ENCODE results near the gene FBLIM1.

Gene FBLIM1

DNA sequence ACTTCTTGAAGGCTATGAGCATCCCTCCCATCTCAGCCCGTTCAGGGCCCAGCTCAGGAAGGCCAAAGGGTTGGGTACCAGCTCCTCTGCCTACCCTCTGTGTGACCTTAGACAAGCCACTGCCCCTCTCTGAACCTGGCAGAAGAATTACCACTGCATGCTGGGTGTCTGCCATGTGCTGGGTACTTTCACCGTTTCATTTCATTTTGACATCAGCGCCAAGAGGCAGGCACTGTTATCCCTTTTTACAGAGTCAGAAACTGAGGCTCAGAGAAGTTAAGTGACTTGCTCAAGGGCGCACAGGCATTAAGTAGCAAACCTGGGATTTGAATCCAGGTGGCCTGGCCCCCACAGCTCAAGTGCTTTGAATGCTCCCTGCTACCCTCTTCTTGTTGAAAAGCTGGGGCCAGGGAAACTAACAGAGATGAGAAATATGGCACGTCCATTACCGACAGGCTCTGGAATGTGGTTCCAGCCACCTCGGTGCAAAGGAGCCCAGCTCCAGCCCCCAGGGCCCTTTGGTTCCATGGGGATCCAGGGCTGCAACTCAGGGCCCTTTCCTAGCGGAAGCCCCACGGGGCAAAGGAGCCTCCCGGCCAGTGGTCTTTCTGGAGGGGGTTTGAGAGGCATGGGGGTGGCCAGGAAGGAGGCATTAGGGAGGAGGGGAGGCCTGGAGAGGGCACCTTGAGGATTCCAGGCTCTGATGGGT is 9.8 kb upstream of the FBLIM1 start:
- DNase-seq = no peak

DNA sequence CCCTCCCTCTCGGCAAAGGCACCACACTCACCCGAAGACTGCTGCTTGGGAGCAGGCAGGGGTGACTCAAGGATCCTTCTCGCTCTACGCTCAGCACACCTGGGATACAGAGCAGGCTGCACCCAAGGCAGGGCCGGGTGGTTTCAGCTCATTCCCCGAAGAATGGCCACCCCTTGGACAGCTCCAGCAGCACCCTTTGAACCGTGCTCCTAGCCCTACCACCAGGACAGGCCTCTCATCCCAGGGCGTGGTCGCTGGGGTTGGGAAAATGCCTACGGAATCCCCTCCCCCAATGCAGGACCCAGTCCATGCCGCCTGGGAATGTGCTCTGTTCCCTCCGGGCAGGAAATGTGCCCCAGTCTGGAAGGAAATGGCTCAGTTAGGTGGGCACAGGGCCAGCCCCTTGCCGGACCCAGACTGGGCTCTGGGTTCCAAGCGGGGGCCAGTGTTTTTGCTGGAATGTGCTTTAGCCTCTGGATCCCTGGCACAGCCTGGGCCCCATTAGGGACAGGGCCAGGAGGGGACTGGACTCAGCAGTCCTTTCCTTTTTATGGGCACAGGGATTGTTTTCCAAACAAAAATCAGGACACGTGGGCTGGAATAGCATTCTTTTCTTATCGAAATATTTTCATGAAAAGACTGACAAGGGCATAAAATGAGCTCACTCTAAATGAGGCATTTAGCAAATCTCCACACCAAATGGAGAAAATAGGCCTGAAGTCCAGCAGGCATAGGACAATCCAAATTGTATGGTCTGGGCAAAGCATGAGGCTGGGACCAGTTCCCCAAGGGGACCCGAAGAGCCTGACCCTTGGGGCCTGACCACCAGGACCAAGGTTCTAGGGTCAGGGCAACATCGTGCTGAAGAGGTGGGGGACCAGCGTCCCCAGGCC is 8.9 kb upstream of the FBLIM1 start:
- peak; percentile 70 for DNase-seq

DNA sequence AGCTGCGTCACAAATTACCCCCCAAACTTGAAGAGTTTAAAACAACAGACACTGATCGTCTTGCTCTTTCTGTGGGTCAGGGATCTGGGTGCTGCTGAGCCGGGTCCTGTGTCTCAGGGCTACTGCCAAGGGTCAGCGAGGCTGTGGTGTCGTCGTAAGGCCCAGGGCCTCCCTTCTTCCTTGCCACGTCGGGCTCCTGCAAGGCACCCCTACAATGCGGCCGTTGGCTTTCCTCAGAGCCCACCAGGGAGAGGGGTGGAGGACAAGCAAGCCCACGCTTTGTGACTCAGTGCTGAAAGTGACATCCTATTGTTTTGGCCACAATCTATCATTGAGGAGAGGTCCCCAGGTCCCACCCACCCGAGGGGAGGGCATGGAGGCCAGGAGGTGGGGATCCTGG is 7.7 kb upstream of the FBLIM1 start:
- DNase-seq = no peak

DNA sequence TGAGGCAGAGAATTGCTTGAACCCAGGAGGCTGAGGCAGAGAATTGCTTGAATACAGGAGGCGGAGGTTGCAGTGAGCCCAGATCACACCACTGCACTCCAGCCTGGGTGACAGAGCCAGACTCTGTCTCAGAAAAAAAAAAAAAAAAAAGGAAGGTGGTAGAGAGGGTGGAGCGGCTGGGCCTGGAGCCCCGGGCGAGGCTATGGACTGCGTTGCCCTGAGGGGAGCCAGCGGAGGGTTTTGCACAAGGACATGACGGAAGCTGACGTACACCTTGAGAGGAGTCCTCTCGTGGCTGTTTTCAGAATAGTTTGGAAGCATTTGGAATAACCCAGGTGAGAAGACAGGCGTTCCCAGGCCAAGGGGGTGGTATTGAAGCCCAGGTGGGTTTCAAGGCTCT is 6.9 kb upstream of the FBLIM1 start:
- DNase-seq = no peak

DNA sequence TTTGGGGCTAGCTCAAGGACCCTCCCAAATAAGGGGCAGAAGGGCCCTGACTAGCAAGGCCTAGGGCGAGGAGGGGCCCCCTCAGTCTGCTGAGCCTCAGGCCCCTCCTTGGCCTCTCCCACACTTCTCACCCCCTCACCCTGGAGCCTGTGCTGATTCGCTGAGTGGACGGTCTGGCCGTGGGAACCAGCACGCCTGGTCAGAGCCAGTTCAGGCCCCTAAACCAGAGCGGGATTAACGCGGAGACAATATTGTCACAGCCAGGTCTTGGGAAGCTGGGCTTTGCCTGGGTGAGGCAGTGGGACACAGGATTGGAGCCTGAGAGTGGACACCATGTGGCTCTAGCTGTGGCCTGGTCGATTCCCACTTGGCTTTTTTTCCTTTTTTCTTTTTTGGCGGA is 4.8 kb upstream of the FBLIM1 start:
- DNase-seq = no peak

DNA sequence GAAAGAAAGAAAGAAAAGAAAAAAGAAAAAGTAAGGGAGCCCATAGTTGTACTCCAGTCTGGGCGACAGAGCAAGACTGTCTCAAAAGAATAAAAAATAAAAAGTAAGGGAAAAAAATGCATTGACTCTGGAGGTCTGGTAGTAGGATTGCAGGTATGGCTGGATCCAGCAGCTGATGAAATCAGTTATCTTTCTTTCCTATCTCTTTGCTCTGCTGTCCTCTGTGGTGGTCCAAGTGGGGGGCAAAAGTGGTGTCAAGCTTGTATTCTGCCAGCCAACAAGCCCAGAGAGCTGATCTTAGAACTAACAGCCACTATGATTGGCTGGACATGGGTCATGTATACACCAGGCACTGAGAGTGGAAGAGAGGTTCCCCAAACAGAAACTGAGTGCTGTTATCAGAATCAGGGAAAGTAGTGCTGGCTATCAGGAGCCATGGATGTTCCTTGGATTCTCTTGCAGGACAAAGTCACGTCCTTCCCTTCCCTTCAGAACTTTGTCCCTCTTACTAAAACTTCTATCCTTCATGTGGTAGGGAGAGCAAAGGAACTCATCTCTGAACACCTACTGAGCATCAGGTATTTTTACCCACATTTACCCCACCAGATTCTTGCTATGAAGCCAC is 3.5 kb upstream of the FBLIM1 start:
- DNase-seq = no peak

DNA sequence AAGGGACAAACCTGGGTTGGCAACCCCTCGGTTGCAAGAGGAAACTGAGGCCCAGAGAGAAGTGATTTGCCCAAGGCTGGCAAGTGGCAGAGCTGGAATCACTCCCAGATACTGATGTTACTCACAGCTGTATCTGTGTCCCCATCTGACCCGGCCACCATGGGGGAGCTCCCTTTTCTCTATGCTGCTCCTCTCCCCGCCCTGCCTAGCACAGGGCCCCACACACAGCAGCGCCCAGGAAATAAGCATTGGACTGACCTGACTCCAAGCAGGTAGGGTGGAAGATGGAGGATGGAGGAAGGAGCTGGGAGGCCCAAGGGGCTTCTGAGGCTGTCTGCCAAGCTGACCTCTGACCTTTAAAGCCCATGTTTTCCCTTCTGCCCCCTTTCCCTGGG is 3.0 kb upstream of the FBLIM1 start:
- no peak for DNase-seq

DNA sequence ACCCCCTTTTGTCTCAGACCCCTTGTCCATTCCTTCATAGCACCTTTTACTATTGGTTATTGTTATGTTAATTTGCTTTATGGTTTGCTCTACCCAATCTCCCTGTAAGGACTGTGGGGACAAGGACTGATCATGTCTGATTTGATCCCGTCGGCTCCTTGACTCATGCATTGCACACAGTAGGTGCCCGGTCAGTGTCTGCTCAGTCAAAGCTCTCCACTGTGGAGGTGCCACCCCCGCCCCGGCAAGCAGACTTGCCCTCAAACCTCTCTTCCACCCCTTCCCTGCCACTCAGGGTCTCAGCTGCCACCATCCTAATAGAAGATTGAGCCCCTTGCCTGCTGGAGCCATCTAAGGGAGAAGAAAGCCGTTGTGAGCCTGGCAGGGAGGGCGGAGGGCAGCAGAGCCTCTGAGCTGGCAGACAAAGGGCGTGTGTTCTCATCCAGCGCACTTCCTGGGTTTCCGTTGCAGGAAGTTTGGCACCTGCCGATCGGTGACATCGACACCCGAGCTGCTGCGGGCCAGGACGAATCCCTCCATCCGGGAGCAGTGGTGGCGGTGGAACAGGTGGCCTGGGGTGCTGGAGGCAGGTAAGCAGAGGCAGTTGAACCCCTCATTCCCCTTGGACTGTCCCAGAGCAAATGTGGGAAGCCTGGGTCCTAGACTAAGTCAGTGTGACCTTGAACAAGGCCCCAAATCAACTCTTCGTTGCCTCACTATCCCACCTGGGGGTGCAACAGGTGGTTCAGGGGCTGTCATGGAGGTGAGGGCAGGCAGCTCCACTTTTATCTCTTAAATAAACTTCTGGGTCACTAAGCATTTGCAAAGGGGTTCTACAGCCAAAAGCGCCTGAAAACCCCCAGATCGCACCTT is 2.2 kb upstream of the FBLIM1 start:
- no peak for DNase-seq

DNA sequence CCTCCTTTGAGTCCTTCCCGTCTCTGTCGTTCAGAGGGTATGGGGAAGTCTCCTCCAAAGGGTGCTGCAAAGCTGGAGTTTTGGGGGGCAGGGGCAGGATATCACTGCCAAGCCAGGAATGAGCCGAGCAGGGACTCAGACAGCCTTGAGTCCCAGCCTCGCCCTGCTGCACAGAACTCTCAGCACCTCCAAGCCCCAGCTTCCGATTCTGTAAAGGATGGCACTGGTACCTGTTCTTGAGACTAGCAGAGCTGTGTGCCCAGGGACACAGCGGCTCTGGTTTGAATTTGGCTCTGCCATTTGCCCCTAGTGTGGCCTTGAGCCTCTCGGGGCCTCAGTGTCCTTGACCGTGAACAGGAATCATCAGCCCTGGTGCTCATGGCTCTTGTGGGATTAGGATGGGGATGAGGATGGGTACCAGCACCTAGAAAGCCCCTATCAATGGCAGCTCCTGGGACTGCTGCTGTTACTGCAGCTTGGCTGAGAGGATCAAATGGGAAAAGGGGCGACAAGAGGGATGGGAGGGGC is 1.5 kb upstream of the FBLIM1 start:
- no peak for DNase-seq

DNA sequence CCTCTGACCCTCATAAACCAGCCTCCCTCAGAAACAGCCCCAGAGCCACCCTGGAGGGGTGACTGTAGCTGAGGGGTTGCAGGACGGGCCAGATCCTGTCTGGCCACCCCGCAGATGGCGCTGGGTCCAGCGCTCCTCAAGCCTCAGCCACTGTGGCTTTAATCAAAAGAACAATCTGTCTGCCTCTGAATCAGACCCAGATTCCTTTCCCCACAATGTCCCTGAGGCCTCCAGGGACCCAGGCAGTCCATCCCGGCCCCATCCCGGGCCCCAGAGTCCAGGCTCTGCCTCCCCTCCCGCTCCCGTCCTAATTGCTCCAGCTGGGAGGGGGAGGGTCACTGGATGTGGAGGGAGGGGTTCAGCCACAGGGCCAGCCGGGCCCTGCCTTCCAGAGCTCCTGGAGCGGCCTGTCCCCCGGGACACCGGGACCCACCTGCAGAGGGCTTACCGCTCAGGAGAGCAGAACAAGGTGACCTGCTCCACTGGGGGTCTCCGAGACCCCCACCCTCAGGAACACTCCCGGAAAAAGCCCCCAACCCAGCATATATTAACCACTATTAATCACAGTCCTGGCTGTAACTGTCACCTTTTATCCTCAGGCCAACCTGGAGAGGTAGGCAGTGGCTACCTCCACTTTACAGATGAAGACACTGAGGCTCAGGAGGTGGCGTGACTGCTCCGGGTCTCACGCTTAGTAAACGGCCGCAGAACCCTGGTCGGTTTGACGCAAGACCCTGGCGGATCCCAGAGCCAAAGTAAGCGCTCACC is 836 bp upstream of the FBLIM1 start:
- peak; percentile 43 for DNase-seq

DNA sequence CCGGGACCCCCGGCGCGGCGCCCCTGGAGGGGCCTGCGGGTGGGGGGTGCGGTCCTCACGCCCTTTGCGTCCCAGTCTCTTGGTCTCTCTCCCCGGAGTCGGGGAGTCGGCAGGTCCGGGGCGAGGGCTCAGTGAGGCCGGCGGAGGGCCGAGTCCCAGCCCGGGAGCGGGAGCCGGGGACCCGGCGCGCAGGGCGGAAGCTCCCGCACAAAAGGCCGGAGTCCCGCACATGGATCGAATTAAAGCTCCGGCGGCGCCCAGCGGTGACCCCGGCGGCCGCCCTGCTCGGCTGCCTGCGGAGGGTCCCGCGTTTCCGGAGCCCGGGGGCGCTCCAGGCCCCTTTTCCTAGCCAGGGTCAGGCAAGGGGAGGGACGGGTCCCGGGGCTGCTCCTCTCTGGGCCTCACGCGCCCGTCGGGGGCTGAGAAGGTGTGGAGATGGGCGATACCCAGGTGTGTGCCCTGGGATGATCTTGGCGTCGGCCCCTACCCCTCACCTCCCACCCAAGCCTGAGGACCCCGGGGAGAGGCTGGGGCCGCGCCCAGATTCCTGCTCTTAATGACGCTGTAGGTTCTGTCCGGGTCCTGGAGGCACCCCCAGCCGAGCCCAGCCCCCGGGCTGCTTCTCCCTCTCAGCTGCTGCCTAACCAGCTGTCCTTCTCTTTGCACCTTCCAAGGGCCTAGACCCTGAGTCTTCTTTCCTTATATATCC is 512 bp downstream of the FBLIM1 start:
- DNase-seq = peak; percentile 36

DNA sequence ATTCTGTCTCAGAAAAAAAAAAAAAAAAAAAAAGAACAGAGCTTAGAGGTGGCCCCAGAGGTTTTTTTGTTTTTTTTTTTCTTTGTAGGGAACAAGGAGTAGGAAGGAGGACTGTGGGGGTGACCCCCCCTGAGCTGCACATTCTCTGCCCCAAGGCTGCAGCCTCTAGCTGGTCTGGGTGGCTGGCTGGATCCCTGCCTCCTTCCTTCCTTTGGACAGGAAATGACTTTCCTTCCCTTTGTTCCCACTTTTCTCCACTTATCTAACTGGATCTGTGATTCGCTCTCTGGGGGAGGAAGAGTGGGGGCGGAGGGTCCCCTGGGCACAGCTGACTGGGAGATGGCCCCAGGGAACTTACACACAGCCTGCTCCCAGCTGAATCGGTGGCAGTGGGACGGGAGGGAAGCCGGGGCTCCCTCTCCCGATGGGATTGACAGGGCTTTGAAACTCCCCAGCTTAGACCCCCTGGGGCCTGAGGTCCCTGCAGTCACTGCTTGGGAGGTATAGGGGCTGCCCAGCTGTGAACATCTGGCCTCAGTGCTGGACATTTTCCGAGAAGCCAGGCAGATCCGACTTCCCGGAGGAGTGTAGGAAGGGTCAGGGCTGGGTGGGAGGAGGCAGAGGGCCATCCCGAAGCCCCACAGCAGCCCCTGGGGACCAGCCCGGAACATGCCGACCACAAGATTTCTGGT is 2.1 kb downstream of the FBLIM1 start:
- DNase-seq = peak; percentile 90

DNA sequence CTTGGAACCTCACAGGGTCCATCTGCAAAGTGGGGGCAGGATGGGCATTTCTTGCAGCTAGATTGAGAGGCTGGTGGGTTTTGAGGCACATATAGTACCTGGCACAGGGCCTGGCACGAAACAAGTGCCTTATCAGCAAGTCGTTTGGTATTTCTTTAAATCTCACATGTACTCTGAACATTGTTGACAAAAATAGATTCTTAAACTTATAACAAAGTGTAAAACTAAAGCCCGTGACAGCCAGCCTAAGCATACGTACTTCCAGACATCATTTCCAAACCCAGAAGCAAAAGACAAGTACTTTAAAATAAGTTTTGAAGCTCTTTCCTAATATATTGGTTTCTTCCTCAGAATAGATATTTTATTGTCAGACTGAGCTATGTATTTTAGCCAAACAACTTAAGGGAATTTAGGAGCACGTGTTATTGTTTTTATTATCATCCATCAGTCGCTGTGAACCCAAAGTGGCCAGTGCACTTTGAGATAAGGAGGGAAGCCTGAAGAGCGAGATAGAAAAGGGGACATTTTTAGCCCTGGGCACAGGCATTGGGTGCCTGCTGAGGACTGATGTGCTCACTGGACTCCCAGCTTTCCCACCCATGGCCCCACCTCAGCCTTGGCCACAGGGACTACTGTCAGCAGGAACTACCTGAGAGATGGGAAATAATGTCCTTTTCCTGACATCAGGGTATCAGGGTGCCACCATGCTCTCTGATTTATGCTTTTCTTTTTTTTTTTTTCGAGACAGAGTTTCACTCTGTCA is 3.0 kb downstream of the FBLIM1 start:
- DNase-seq = no peak

DNA sequence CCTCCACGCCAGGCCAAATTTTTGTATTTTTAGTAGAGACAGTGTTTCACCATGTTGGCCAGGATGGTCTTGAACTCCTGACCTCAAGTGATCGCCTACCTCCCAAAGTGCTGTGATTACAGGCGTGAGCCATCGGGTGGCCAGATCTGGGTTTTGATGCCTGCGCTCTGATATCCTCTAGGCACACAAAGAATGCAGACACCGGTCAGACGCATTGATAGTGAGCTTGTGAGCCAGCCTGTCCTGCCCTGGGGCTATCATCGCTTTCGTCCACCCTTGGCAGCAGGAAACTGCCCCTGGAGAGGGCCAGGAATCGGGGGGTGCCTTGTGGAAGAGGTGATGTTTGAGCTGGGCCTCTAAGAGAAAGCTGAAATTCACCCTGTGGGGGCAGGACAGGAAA is 4.0 kb downstream of the FBLIM1 start:
- peak; percentile 50 for DNase-seq

DNA sequence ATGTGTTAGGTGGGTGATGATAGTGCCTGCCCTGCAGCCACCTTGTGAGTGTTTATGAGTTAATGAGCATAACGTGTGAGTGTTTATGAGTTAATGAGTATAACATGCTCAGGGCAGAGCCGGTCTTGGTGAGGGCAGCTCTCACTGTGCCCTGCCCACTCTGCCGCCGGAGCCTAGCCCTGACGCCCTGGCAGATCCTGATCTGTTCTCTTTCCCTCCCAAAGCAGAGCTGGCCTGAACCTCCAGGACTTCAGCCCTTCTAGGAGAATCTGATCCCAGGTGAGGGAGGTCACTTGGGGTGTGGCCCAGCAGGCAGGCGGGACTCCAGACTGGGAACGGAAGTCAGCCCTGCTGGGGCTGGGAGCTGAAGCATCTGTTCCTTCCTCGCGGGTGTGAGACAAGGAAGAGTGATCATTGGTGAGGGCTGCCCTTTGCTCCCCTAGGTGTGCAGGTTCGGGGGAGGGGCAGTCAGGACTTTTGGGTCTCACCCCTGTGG is 5.7 kb downstream of the FBLIM1 start:
- DNase-seq = no peak

DNA sequence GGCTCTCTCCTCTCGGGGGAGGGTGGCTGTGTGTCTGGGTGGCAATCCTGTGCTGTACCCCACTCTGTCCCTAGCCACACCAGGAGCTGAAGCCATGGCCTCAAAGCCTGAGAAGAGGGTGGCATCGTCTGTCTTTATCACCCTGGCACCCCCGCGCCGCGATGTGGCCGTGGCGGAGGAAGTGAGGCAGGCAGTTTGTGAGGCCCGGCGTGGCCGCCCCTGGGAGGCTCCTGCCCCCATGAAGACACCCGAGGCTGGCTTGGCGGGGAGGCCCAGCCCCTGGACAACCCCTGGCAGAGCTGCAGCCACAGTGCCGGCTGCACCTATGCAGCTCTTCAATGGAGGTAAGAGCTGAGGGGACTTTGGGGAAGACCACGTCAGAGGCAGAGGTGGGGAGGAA is 6.3 kb downstream of the FBLIM1 start:
- no peak for DNase-seq

DNA sequence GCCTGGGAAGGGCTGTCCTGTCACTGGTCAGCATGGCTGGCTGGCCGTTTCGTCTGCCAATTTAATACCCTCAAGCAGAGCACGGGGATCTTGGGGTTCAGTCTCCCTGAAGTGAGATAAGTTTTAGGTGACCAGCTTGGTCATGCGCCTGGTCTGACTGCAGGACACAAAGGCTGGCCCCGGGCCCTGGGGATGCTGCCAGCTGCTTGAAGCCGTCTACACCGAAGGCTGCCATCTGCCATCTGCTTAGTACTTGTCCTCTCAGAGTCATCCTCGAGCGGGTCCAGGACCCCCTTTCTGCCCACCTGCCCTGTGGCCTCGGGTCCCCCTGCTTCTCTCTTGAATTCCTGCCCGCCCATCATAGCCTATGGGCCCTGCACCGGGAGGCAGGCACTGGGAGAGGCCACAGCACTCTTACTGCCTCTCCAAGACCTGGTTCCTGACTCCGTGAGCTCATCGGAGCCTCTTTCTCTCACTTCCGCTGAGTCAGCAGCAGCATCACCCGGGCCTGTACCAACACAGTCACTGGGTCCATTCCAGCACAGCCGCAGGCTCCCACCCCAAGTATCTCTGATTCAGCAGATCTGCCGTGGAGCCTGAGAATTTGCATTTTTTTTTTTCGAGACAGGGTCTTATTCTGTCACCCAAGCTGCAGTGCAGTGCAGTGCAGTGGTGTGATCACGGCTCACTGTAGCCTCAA is 7.0 kb downstream of the FBLIM1 start:
- DNase-seq = no peak

DNA sequence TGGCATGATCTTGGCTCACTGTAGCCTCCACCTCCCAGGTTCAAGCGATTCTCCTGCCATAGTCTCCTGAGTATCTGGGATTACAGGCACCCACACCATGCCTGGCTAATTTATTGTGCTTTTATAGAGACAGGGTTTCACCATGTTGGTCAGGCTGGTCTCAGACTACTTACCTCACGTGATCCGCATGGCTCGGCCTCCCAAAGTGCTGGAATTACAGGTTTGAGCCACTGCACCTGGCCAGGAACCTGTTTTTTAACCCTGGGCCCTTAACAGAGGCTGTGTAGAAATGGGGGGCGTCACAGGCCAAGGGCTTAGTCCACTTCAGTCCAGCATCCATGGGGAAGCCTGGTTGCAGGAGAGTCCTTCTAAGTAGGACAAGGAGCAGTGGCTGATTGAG is 9.3 kb downstream of the FBLIM1 start:
- DNase-seq = no peak

DNA sequence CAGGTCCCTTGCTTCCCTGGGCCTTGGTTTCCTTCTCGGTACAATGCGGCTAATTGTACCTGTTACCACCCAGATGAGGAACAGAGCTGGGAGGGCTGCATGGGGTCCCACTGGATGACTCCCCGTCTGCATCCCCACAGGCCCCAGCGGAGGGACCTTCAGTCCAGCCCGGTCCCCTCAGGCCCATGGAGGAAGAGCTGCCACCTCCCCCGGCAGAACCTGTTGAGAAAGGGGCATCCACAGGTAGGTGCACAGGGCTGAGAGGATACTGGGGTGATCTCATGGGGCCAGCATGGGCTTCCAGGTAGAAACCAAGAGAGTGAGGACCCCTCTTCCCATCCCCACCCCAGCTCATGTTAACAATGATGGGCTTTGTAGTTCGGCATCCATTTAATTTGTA is 9.8 kb downstream of the FBLIM1 start:
- no peak for DNase-seq

All from EL (cell line).